GM10847 (cell line): ENCODE measurements around the gene ZNF76.

Source experiments
- POLR2A ChIP-seq: IDR thresholded peaks from 2 replicates; pipeline ENCODE4 v1.6.1; 2011; ENCODE audit not compliant: insufficient read length; ENCODE audit errors: extremely low read depth

Gene ZNF76

DNA sequence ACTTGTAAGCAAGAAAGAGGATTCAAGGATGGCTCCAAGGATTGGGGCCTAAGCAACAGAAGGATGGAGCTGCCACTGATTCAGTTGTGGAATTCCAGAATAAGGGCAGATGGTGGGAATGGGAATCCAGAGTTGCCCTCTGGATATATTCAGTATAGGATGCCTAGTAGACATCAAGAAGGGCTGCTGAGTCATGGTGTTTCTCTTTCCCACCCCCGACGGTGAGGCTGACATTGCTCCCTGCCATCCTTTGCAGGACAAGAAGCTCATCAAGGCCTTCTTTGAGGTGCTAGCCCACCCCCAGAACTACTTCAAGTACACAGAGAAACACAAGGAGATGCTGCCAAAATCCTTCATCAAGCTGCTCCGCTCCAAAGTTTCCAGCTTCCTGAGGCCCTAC lies 11.2 kb upstream of the ZNF76 start:
- TF ChIP-seq POLR2A = no peak

DNA sequence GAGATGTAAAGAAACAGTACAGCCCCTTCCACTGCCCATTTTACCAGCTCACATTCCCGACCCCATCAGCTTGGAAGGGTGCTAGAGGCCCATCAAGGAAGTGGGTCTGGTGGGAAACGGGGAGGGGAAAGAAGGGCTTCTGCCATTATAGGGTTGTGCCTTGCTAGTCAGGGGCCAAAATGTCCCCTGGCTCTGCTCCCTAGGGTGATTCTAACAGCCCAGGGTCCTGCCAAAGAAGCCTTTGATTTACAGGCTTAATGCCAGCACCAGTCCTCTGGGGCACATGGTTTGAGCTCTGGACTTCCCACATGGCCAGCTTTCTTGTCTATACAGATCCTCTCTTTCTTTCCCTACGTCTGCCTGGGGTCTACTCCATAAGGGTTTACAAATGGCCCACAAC lies 10.6 kb upstream of the ZNF76 start:
- TF ChIP-seq POLR2A = no peak

DNA sequence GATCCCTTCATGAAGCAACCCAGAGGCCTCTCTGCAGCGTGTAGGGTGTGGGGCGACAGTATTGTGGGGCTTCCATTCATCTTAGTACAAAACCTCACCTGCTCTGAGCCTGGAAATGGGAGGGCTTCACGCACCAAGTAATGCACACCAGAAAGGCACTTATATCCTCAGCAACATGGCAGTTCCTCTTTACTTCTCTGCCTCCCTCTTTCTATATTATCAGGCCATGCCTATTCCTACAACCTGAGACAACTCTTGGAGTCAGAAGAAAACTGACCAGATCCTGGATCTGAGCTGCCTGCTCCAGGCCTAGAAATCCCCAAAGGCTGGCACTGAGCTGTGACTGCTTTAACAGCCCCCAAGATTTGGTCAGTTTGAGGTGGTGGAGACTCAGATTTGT lies 7.6 kb upstream of the ZNF76 start:
- no peak for TF ChIP-seq POLR2A

DNA sequence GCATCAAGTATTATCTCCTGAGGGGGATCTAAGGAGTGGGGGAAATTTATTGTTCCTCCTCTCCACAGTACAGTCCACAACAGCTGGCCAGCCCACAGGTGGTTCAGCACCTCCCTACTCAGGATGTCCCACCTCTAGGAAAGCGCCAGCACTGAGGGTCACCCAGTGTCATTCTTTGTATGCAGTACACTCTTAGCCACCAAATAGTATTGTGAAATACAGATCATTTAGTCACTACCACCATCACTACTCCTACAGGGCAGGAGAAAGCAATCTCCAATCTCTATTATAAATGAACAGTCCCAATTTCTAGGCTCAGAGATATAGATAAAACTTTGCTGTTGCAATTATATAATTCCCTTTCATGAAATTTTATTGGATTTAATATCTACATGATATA lies 6.3 kb upstream of the ZNF76 start:
- TF ChIP-seq POLR2A = no peak

DNA sequence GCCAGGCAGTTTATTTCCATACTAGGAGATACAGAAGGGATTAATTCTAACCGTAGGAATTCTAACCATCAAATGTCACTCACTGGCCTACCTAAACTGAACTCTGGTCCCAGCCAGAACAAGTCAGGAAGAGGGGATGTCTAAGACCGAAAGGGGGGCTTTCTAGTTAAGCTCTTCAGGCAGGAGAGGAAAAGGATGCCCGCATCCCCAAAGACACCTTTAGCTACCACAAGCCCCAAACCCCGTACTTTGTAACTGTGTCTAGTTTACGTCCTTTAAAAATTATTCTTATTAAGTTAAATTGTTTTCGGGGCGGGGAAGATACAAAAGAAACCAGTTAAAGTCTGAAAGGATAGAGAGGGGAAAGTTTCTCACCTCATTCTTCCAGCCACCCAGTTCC lies 1.2 kb upstream of the ZNF76 start:
- TF ChIP-seq POLR2A = no peak

DNA sequence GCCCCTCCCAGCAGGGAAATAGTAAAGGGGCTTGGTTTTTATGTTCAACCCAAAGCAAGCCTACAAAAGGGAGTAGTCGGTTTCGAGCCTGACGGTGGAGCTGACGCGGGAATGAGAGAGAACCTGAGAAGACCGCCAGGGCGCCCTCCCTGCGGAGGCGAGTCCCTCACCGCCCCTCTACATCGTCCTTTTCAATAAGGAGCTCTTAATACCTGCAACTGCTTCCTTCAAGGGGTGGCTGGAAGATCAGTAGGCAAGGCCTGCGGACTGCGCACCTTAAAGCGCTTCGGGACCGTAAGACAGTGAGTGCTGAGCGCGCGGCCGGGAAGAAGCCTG lies 709 bp upstream of the ZNF76 start:
- no peak for TF ChIP-seq POLR2A

DNA sequence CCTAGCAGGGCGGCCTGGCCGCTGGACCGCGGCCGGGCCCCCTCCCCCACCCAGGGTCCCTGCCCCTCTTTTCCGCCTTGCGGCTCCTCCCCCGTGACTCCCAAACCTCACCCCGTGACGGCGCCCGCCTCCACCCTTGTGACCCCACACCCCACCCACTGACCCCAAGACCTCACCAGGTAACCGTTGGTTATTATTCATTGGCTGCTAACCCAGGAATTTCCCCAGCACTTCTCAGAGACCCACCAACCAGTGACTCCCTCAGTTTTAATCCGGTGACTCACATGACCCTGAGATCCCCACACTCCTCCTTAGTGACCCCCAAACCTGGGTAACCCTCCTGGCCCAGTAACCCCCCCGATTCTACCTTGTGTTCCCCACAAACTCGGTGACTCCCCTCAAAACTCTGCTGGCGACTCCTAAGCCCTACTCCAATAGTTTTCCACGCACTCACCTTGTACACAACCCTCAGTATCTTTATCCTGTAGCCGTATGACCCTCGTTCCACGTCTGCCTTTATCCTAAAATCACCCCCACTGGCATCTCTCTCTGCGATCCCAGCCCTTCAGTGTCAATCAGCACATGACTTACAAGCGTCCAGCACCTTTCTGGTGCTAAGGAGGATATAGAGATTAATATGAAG lies 534 bp downstream of the ZNF76 start:
- no peak for TF ChIP-seq POLR2A

DNA sequence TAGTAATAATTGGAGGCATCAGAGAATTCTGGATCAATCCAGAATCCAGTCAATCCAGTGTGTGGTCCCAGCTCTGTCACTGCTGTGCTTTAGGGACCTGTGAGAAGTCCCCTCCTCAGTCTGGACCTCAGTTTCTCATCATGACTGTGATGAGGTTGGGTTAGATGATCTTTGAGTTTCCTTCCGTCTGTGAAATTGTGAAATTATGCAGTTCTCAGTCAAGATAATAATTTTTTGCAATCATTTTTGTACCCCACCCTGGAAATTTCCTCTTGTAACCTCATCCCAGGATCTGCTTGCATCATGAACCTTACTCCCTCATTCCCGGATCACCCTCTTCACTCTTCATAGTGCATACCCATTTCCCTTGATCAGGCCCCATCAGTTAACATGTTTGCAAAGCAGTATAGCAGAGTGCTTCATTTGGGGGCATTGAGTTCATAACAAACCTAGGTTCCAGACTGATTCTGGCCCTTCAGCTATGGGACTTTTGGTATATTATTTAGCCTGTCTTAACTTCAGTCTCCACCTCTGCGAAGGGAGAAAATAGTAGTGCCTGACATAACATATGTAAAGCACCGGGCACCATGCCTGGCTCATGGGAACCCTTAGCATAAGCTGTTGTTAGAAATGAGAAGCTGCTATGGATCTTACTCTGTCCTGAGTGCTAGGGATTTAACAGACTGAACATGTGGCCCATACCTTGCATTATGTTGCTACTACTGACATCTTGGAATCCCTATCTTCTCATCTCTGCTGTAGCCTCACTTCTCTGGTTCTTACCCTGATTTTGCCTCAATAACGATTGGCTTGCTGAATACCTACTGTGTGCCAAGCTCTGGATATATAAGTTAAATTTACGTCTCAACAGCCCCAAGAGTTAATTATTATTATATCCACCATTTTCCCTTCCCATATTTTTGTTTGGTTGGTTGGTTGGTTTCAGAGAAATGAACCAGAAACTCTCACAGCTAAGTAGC lies 1.3 kb downstream of the ZNF76 start:
- no peak for TF ChIP-seq POLR2A

DNA sequence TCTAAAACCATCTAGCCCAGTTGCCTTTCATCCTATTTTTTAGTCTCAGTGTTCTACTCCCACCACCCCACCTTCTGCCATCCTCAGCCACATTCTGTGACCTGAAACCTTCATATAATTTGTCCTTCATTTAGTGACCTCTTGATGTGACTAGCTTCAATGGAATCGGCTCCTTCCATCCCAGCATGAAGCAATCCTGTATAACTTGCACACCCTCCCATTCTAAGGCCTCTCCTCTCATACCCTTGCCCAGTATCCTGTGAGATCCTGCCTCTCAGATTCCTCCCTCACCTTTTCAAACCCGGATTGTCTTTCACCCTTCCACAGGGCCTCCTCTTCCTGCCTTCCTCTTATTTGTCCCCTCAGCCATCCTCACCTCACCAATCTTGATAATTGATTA lies 3.1 kb downstream of the ZNF76 start:
- TF ChIP-seq POLR2A = no peak

DNA sequence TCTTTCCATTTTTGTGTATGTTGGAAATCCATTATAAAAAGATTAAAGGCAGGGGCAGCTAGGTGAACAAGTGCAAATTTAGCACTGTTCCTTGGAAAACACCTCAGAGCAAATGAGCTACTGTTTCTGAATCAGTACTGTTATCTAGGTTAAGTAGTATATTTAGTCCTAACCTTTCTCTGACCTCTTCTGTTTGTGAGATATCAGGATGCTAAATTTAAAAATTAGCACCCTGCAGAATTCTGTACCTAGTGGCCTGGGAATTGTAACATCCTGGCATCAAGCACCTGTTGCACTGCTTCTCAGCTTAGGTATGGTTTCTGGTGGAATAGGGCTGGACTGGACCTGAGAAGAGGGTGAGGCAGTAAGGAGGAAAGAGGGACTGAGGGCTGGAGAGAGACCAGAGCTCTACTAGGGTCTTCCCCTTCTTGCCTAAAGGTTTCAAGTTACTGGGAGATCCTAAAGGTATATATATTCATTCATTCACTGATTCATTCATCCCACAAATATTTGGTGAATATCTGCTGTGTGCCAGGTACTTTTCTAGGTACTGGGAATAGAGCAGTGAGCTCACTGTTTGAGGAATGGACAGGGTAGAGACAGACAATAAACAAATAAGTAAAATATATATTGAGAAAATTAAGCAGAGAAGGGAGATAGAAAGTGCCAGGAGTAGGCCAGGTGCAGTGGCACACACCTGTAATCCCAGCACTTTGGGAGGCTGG lies 5.2 kb downstream of the ZNF76 start:
- TF ChIP-seq POLR2A = no peak

DNA sequence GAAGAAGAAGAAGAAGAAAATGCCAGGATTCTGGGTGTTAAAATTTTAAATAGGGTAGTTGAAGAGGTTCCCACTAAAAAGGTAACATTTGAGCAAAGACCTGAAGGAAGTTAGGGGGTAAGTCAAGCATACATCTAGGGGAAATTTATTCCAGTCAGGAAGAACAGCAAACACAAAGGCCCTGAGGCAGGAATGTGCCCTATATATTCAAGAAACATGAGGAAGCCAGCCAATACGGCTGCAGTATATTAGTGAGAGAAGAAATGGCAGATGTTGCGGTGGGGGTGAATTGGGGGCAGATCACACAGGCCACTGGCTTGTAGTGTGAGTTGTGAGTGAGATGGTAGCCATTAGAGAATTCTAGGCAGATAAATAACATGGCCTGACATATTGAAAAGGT lies 6.0 kb downstream of the ZNF76 start:
- TF ChIP-seq POLR2A = no peak

DNA sequence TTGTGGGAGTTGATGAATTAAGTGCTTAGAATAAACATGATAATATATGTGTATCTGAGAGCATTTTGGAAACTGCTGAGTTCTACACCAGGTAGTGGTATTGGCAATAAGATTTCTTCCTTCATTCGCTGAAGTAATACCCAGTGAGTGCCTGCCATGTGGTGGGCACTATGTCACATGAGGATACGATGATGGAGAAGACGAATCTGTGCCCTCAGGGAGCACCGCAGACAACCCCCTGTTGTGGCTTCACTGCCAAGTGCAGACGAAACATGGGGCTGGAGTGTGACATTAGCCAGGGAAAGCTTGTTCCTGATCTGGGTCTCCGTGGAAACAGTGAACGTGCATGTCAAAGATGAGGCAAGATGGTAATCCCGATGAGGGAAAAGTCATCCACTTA lies 7.9 kb downstream of the ZNF76 start:
- no peak for TF ChIP-seq POLR2A

DNA sequence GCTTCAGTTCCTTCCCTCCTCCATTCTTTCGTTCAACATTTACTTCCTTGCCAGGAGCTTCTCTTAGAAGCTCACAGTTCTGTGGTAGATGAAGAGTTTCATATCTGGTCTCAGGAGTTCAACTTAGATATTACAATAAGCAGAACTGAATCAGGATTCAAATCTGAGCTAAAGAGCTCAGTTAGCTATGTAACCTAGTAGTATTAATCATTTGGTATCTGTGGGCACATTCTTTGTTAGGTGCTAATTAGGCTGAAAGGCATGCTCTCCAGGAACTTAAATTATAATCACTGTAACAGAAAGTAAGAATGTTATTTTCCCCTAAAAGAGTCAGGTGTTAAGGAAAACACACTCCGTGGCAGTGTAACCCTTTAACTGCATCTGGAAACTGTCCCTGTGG lies 8.4 kb downstream of the ZNF76 start:
- no peak for TF ChIP-seq POLR2A

DNA sequence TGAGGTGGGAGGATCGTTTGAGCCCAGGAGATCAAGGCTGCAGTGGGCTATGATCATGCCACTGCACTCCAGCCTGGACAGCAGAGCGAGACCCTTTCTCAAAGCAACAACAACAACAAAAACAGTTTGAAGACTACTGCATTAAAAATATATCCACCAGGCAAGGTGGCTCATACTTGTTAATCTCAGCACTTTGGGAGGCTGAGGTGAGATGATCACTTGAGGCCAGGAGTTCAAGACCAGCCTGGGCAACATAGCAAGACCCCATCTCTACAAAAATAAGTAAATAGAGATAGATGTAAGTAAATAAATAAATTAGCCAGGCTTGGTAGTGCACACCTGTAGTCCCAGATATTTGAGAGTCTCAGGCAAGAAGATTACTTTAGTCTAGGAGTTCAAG lies 12.5 kb downstream of the ZNF76 start:
- TF ChIP-seq POLR2A = no peak

DNA sequence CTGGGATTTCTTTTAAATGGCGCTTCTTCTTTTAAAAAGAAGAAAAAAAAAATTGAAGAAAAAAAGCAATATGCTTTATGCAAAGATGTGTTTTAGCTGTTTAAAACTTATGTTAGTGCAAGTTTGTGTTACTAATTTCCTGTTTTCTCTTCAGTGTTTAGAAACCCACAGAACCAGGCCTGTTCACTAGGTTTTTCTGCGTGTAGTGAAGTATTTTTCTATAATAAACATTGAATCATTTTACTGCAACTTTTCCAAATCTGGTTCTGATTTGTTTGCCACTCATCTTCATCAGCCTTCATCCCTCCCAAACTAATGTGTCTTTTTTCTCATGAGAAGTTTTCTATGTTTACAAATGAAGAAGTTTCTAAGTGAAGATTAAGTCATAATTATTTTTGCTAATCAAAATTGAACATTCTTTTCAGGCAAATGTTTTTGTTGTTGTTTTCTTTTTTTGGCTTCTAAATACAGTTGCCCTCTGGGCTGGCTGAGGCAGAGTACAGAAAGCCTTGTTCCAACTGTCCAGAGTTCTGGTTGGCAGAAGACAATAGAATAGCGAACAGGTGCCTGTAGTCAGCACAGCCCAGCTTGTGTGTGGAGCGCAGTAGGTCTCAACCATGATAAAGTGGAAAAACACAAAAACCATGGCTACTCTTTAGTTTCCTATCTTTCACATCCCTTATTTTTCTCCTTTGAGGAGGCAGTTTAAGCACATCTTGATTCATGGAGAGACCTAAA lies 14.5 kb downstream of the ZNF76 start:
- TF ChIP-seq POLR2A = no peak
